C1 segment of cervical spinal cord (tissue), 14 donors: ENCODE measurements around the gene SIGLEC15.

Experiments used
- DNase-seq, 14 donors: peaks; one replicate each; lab custom pipeline; 2025; lab: John Stamatoyannopoulos, UW

Gene SIGLEC15

GRCh38 chr18:45879681-45880655 is 54.5 kb downstream of the SIGLEC15 start:
- peak; percentile 1 to 75 (median 33) for DNase-seq

GRCh38 chr18:45880876-45881558 is 55.5 kb downstream of the SIGLEC15 start:
- DNase-seq: no peak

- no peak for DNase-seq
Measured at GRCh38 chr18:45887585-45887984, 62.1 kb downstream of the SIGLEC15 start.

GRCh38 chr18:45889419-45890064 is 64.1 kb downstream of the SIGLEC15 start:
- no peak for DNase-seq

- no peak for DNase-seq
Measured at GRCh38 chr18:45890606-45891005, 65.1 kb downstream of the SIGLEC15 start.

GRCh38 chr18:45891806-45892205 is 66.3 kb downstream of the SIGLEC15 start:
- DNase-seq: no peak
